Measurements from ENCODE around the gene KIF7.

DNA sequence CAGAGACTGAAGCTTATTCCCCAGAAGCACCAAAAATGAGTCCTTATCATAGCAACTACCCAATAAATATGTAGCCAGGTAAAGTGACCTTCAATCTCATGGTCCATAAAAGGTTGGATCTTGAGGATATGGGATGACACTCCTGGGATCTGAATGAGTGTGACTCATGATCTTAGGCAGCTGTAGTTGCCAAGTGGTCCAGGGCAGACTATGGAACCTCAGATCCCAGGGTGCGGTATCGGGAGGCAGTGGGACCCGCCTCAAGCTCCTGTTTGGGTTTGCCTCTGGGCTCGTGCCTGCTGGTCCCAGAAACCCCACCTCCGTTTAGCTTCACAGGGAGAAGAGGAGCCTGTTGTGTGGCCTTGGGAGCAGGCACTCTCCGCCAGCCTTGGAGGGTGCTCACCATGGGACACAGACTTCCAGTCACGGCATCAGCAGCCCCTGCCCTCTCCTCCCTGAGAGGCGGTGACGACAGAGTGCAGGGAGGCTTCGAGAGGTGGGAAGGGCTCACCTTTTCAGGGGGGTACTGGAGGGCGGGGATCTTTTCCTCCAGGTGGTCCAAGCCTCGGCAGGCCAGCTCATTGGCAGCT, 15.8 kb upstream of the KIF7 start:
- TF ChIP-seq, protein P1, sequence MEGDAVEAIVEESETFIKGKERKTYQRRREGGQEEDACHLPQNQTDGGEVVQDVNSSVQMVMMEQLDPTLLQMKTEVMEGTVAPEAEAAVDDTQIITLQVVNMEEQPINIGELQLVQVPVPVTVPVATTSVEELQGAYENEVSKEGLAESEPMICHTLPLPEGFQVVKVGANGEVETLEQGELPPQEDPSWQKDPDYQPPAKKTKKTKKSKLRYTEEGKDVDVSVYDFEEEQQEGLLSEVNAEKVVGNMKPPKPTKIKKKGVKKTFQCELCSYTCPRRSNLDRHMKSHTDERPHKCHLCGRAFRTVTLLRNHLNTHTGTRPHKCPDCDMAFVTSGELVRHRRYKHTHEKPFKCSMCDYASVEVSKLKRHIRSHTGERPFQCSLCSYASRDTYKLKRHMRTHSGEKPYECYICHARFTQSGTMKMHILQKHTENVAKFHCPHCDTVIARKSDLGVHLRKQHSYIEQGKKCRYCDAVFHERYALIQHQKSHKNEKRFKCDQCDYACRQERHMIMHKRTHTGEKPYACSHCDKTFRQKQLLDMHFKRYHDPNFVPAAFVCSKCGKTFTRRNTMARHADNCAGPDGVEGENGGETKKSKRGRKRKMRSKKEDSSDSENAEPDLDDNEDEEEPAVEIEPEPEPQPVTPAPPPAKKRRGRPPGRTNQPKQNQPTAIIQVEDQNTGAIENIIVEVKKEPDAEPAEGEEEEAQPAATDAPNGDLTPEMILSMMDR (IDR thresholded peaks at IDR 0.05; ENCODE audit: low read depth, low read length) = no peak
- no peak for TF ChIP-seq EZH2phosphoT487 (IDR thresholded peaks at IDR 0.05; ENCODE audit: low read depth)
